Suprapubic skin (tissue), 4 donors: Measurements from ENCODE around the gene TTLL7. TPM values are rescaled to one million over a fixed set of nuclear protein-coding genes. Genes with fewer than 3 reads are reported as not detected.
"Not testable (repeated sequence)": the region's sequence is repeated elsewhere in the genome, so short reads cannot be mapped to it uniquely, and the experiment has no call there.

Experiments
- DNase-seq, 2 donors: peaks; one replicate each; pipeline ENCODE4 v3.0.0-alpha.2; 2019; ENCODE audit warnings: low spot score in 2 of 2
- H3K27ac ChIP-seq: fragments of 200-600 bp; sonication (generic); one replicate; pipeline ENCODE4 v1.5.1; 2019
- H3K27me3 ChIP-seq: fragments of 200-600 bp; sonication (generic); one replicate; pipeline ENCODE4 v1.5.1; 2019
- H3K36me3 ChIP-seq: fragments of 200-600 bp; sonication (generic); one replicate; pipeline ENCODE4 v1.5.1; 2019
- H3K4me1 ChIP-seq: fragments of 200-600 bp; sonication (generic); one replicate; pipeline ENCODE4 v1.5.1; 2019
- H3K4me3 ChIP-seq: fragments of 200-600 bp; sonication (generic); one replicate; pipeline ENCODE4 v1.5.1; 2019; ENCODE audit warnings: mild to moderate bottlenecking
- H3K9me3 ChIP-seq: fragments of 200-600 bp; sonication (generic); one replicate; pipeline ENCODE4 v1.5.1; 2019
- EP300 ChIP-seq: sonication (generic); formaldehyde crosslinking; IDR thresholded peaks from one replicate; pipeline ENCODE4 v1.6.1; 2017; ENCODE audit warnings: antibody characterized with exemption
- POLR2A ChIP-seq, 2 donors: fragments of 450-650 bp; IDR thresholded peaks; one replicate each; pipeline ENCODE4 v1.6.1; 2017; ENCODE audit warnings: antibody characterized with exemption in 2 of 2, mild to moderate bottlenecking in 2 of 2, moderate library complexity in 2 of 2
- POLR2AphosphoS5 ChIP-seq, 3 donors: sonication (generic); formaldehyde crosslinking; IDR thresholded peaks; one replicate each; pipeline ENCODE4 v1.6.1; 2017; ENCODE audit warnings: antibody characterized with exemption in 3 of 3
- WGBS: methylation state at CpG from one replicate; pipeline ENCODE4 v1.1.5; 2018; 5-methylcytosine and 5-hydroxymethylcytosine counted together
- total RNA-seq, 4 donors: library from RNA; depleted of rRNA; stranded (reverse); fragments of >200 nt; gene quantifications; one replicate each; pipeline ENCODE4 v1.1.0, GENCODE V29; 2016
- TF ChIP-seq, protein P1 (sequence below), 2 donors: fragments of 200-600 bp in 1 of 2; fragments of 450-650 bp in 1 of 2; sonication (generic) in 1 of 2; IDR thresholded peaks; one replicate each; pipeline ENCODE4 v1.5.1; 2016 to 2019; ENCODE audit warnings: antibody characterized with exemption in 2 of 2, mild to moderate bottlenecking in 1 of 2, moderate library complexity in 1 of 2

Gene TTLL7
- total RNA-seq, 4 donors from 2014 or later: 1.5 to 3.1 (median 2.3) TPM

DNA sequence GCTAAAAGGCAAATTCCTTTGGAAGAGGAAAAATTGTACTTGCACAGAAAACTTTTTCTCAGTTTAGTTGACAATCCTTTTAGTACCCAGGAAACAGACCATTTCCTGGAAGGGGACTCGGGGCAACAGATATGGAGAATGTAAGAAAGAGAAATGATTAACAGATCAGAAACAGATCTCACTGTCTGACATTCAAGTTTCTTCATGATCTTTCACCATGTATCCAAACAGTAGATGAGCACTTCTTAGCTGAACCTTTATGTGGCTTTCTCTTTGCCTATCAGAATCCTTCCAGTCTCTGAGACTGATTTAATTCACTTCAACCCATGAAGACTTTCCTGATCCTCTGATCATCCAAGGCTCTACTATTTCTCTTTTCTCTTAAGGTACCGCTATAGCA lies 2.7 kb downstream of the TTLL7 start:
- 48% methylated on average over 2 of the region's 2 CpGs for WGBS
- no peak for DNase-seq
- H3K27me3 ChIP-seq: peaks cover 20% of the 10 kb centered on the region
- TF ChIP-seq EP300 (no peak), POLR2A (IDR thresholded peaks at IDR 0.05) (no peak), POLR2AphosphoS5 (IDR thresholded peaks at IDR 0.05) (no peak)
- TF ChIP-seq, protein P1, sequence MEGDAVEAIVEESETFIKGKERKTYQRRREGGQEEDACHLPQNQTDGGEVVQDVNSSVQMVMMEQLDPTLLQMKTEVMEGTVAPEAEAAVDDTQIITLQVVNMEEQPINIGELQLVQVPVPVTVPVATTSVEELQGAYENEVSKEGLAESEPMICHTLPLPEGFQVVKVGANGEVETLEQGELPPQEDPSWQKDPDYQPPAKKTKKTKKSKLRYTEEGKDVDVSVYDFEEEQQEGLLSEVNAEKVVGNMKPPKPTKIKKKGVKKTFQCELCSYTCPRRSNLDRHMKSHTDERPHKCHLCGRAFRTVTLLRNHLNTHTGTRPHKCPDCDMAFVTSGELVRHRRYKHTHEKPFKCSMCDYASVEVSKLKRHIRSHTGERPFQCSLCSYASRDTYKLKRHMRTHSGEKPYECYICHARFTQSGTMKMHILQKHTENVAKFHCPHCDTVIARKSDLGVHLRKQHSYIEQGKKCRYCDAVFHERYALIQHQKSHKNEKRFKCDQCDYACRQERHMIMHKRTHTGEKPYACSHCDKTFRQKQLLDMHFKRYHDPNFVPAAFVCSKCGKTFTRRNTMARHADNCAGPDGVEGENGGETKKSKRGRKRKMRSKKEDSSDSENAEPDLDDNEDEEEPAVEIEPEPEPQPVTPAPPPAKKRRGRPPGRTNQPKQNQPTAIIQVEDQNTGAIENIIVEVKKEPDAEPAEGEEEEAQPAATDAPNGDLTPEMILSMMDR (IDR thresholded peaks at IDR 0.05): no peak
- no peaks in the 10 kb centered on the region for H3K9me3 ChIP-seq
- peaks cover 19% of the 10 kb centered on the region for H3K4me1 ChIP-seq
- H3K4me3 ChIP-seq: no peak overlapping the region
- H3K27ac ChIP-seq: no peak overlapping the region
- H3K36me3 ChIP-seq: no peaks in the 10 kb centered on the region

DNA sequence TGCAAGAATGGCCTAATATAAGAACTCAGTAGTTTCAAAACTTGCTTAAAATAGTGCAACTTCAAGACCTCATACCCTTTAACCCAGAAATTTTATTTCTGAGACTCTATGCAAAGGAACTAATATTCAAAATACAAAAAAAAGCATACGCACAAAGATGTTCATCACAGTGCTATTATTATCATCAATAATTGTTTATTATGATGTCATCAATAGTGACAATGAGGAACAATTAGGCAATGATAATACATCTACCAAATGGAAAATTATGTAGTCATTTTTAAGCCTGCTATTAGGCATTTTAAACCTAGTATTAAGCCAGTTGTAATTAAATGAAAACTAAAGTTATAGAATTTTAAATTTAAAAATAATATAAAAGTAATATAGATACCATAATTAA lies 3.3 kb downstream of the TTLL7 start:
- DNase-seq: no peak
- no peaks in the 10 kb centered on the region for H3K9me3 ChIP-seq
- peaks cover 16% of the 10 kb centered on the region for H3K27me3 ChIP-seq
- no peak overlapping the region for H3K27ac ChIP-seq
- TF ChIP-seq POLR2A (IDR thresholded peaks at IDR 0.05) (no peak), EP300 (no peak), POLR2AphosphoS5 (IDR thresholded peaks at IDR 0.05) (no peak)
- TF ChIP-seq, protein P1 (IDR thresholded peaks at IDR 0.05): no peak
- H3K36me3 ChIP-seq: no peaks in the 10 kb centered on the region
- peaks cover 19% of the 10 kb centered on the region for H3K4me1 ChIP-seq
- H3K4me3 ChIP-seq: no peak overlapping the region
- 92% methylated on average over 1 of the region's 1 CpG for WGBS

DNA sequence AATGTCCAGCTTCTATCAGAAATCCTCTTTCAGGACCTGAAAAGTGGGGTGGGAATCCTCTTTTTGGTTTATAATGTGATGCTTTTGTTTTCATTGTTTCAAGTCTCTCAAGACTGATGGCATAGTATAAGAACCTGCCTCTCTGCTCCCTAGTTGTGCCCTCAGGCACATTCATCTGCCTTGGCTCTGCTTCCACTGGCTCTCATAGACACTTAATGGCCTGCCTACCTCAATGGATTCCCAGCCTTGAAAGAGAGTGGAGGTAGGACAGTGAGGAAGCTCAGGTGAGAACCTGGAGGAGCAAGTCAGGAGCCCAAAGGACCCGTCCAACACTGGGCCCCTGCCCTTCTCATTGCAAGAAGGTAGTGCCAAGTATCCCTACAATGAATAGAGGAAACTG lies 4.8 kb downstream of the TTLL7 start:
- H3K36me3 ChIP-seq: no peaks in the 10 kb centered on the region
- no peak overlapping the region for H3K27ac ChIP-seq
- 69% methylated on average over 1 of the region's 1 CpG for whole genome bisulfite sequencing
- TF ChIP-seq EP300 (no peak), POLR2A (IDR thresholded peaks at IDR 0.05) (no peak), POLR2AphosphoS5 (IDR thresholded peaks at IDR 0.05) (no peak)
- TF ChIP-seq, protein P1 (IDR thresholded peaks at IDR 0.05): no peak
- H3K27me3 ChIP-seq: peaks cover 7% of the 10 kb centered on the region
- DNase-seq: no peak
- peaks cover 13% of the 10 kb centered on the region for H3K4me1 ChIP-seq
- no peaks in the 10 kb centered on the region for H3K9me3 ChIP-seq
- no peak overlapping the region for H3K4me3 ChIP-seq

DNA sequence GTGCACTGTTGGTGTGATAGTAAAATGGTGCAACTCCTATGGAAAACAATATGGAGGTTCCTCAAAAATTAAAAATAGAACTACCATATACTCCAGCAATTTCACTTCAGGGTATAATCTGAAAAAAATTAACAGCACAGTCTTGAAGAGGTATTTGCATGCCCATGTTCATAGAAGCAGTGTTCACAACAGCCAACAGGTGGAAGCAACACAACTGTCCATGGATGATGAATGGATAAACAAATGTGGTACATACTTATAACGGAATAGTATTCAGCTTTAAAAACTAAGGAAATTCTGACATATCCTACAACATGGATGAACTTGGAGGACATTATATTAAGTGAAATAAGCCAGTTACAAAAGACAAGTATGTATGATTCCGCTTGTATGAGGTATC lies 8.2 kb downstream of the TTLL7 start:
- 83% methylated on average over 2 of the region's 2 CpGs for WGBS
- H3K27ac ChIP-seq: no peak overlapping the region
- H3K36me3 ChIP-seq: no peaks in the 10 kb centered on the region
- DNase-seq: no peak
- no peak overlapping the region for H3K4me3 ChIP-seq
- no peaks in the 10 kb centered on the region for H3K9me3 ChIP-seq
- H3K4me1 ChIP-seq: no peaks in the 10 kb centered on the region
- no peak for TF ChIP-seq POLR2A (IDR thresholded peaks at IDR 0.05)
- TF ChIP-seq, protein P1 (IDR thresholded peaks at IDR 0.05): no peak
- no peak for TF ChIP-seq EP300
- no peak for TF ChIP-seq POLR2AphosphoS5 (IDR thresholded peaks at IDR 0.05)
- H3K27me3 ChIP-seq: no peaks in the 10 kb centered on the region

DNA sequence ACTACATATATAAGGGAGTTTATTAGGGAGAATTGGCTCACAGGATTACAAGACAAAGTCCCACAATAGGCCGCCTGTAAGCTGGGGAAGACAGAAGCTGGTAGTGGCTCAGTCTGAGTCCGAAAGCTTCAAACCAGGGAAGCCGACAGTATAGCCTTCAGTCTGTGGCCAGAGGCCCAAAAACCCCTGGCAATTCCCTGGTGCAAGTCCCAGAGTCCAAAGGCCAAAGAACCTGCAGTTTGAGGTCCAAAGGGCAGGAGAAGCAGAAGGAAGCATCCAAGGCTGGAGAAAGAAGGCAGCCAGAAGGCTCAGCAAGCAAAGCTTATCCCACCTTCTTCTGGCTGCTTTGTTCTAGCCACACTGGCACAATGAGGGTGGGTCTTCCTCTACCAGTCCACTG lies 13.9 kb downstream of the TTLL7 start:
- WGBS: 81% methylated on average over 3 of the region's 3 CpGs
- Histone ChIP-seq H3K4me1 (no peaks in the 10 kb centered on the region), H3K36me3 (no peaks in the 10 kb centered on the region), H3K9me3 (no peaks in the 10 kb centered on the region), H3K27me3 (no peaks in the 10 kb centered on the region), H3K27ac (no peak overlapping the region), H3K4me3 (no peak overlapping the region)
- TF ChIP-seq POLR2A (IDR thresholded peaks at IDR 0.05) (no peak), EP300 (no peak), POLR2AphosphoS5 (IDR thresholded peaks at IDR 0.05) (no peak)
- TF ChIP-seq, protein P1 (IDR thresholded peaks at IDR 0.05): no peak
- DNase-seq: no peak

DNA sequence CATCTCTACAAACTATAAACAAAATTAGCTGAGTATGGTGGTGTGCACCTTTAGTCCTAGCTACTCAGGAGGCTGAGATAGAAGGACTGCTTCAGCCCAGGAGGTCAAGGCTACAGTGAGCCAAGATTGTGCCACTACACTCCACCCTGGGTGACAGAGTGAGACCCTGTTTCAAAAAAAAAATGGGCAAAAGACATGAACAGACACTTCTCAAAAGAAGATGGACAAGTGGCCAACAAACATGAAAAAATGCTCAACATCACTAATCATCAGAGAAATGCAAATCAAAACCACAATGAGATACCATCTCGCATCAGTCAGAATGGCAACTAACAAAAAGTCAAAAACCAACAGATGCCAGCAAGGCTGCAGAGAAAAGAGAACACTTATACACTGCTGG lies 15.0 kb downstream of the TTLL7 start:
- not testable (repeated sequence) for H3K36me3 ChIP-seq, H3K9me3 ChIP-seq, H3K4me1 ChIP-seq, H3K27ac ChIP-seq, DNase-seq, H3K4me3 ChIP-seq, H3K27me3 ChIP-seq
- WGBS: 88% methylated on average over 1 of the region's 1 CpG
